Central memory CD8-positive, alpha-beta T cell (primary cell): ENCODE results near the gene HOXC6.

Source experiments
- ATAC-seq: fragments of 150-1000 bp; cut with Tn5 transposase; replicated peaks from 2 replicates; pipeline ENCODE4 v1.10.0; 2022; ENCODE audit warnings: mild to moderate bottlenecking, moderate FRiP score, moderate number of reproducible peaks; ENCODE audit not compliant: poor library complexity, severe bottlenecking; ENCODE audit errors: extremely low read depth
- DNase-seq, 2 donors: peaks; one replicate each; pipeline ENCODE4 v3.0.0; 2021; ENCODE audit warnings: low spot score in 2 of 2
- H3K27ac Mint-ChIP-seq: one replicate; pipeline ENCODE4 v1.8.0; 2022; ENCODE audit warnings: low read depth, mild to moderate bottlenecking, moderate library complexity, mixed read lengths
- H3K27me3 Mint-ChIP-seq: one replicate; pipeline ENCODE4 v1.8.0; 2022; ENCODE audit warnings: mixed read lengths
- H3K36me3 Mint-ChIP-seq: one replicate; pipeline ENCODE4 v1.8.0; 2022; ENCODE audit warnings: mild to moderate bottlenecking, moderate library complexity, mixed read lengths; ENCODE audit not compliant: insufficient read depth
- H3K4me1 Mint-ChIP-seq: one replicate; pipeline ENCODE4 v1.8.0; 2022; ENCODE audit warnings: mixed read lengths
- H3K4me3 Mint-ChIP-seq: one replicate; pipeline ENCODE4 v1.8.0; 2022; ENCODE audit warnings: mild to moderate bottlenecking, moderate library complexity, mixed read lengths
- H3K9me3 Mint-ChIP-seq: one replicate; pipeline ENCODE4 v1.8.0; 2022; ENCODE audit warnings: mixed read lengths

Gene HOXC6

GRCh38 chr12:54017027-54017788 is 11.0 kb upstream of the HOXC6 start:
- peaks cover 49% of the 10 kb centered on the region for H3K27me3 Mint-ChIP-seq
- H3K36me3 Mint-ChIP-seq = peaks cover 15% of the 10 kb centered on the region
- H3K27ac Mint-ChIP-seq = peak overlapping the region; percentile 83
- H3K4me3 Mint-ChIP-seq = peak overlapping the region; percentile 81
- peaks cover 31% of the 10 kb centered on the region for H3K4me1 Mint-ChIP-seq
- H3K9me3 Mint-ChIP-seq = no peaks in the 10 kb centered on the region
- ATAC-seq (peak; percentile 40), DNase-seq (no peak)

- Mint-ChIP-seq H3K4me3 (peak overlapping the region; percentile 81), H3K27me3 (peaks cover 49% of the 10 kb centered on the region), H3K9me3 (no peaks in the 10 kb centered on the region), H3K4me1 (peaks cover 31% of the 10 kb centered on the region), H3K27ac (peak overlapping the region; percentile 83), H3K36me3 (peaks cover 15% of the 10 kb centered on the region)
- DNase-seq = peak; percentile 59 to 84
- ATAC-seq = peak; percentile 92
Measured at GRCh38 chr12:54017878-54018467, 10.3 kb upstream of the HOXC6 start.

DNA sequence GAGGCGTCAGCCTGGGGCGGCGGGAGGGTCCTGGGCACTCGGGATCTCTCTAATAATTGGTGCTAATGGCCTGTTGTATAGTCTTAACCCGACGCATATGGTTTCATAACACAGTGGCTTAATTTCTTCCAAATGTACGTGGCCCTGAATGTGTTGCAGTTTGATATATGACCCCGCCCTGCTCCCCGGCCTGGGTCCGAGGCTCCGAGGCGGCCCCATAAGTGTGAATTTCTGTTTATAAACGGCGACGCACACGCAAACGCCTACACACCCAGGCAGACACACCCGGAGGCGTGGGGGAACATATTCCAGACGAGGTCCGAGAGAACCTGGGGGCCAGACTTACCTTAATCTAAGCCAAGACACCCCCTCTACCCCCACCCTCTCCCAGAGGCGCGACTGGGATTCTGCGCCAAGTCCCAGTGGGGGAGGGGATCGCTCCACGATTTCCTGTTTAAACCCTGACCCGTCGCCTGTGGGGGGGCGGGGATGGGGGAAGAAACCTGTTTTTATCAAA is 9.7 kb upstream of the HOXC6 start:
- H3K27ac Mint-ChIP-seq = peak overlapping the region; percentile 83
- ATAC-seq = no peak
- peaks cover 15% of the 10 kb centered on the region for H3K36me3 Mint-ChIP-seq
- H3K4me3 Mint-ChIP-seq = peak overlapping the region; percentile 81
- H3K4me1 Mint-ChIP-seq = peaks cover 31% of the 10 kb centered on the region
- peaks cover 49% of the 10 kb centered on the region for H3K27me3 Mint-ChIP-seq
- no peaks in the 10 kb centered on the region for H3K9me3 Mint-ChIP-seq
- no peak for DNase-seq

DNA sequence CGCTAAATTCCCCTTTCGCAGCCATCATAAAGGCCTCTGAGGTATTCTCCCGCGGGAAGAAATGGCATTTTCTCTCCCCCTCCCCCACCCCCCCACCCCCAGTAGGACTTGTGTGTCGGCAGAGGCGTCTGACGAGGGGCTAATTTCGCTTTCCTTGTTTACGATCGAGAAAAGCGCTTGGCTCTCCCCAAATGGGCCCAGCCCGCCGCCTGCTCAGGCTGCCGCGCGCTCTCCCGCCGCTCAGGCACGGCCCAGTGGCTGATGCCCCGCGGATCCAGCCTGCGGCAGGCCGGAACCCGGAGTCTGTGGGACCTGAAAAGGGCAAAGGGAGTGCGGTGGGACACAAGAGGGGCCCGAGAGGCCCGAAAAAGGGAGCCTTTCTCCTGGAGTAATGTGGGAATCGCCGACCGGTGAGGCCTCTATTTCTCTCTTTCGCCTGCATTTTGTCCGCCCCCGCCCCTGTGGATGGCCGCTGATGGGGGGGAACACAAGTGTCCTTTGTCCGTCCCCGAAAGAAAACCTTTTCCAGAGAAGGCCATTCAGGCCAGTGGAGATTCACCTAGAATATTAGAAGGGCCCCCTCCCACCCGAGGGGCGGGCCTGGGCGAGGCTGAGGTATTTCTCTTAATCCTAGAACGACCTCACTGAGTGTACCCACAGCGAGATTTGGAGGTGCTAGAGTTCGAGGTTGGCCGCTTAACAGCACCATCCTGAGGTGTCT is 9.0 kb upstream of the HOXC6 start:
- Mint-ChIP-seq H3K36me3 (peaks cover 12% of the 10 kb centered on the region), H3K27ac (peak overlapping the region; percentile 3), H3K4me3 (no peak overlapping the region), H3K27me3 (peaks cover 49% of the 10 kb centered on the region), H3K9me3 (no peaks in the 10 kb centered on the region), H3K4me1 (peaks cover 31% of the 10 kb centered on the region)
- ATAC-seq (no peak), DNase-seq (no peak)

DNA sequence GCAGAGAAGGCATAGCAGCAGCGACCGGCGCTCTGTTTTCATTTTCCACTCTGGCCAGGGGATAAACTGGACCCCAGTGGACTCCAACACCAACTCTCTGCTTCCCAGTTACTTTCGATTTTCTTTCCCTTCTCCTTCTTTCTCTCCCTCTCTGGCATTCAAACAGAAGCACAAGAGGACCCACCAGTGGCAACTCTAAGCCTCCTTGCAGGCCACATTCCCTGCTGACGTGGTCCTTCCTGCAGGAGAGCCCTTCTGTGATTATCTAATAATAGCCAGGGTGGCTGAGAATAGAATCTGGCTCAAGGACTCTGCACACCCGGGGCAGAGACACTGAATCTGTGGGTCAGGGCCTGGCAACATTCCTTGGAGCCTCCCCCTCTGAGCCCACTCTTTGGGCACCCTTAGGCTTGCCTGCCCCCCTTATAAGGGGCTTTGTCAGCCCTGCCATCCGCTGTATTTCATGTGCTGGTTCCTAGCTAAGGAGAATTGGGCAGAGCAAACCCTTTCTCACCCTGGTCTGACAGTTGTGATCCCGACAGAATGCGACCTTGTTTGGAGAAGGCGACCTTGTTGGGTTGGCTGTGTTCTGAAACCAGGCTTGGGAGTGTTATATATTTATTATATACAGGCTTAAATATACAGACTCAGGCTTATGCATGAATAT is 8.2 kb upstream of the HOXC6 start:
- Mint-ChIP-seq H3K9me3 (no peaks in the 10 kb centered on the region), H3K4me1 (peaks cover 25% of the 10 kb centered on the region), H3K27me3 (peaks cover 48% of the 10 kb centered on the region), H3K36me3 (peaks cover 7% of the 10 kb centered on the region), H3K4me3 (peak overlapping the region; percentile 8), H3K27ac (peak overlapping the region; percentile 3)
- ATAC-seq (no peak), DNase-seq (no peak)

DNA sequence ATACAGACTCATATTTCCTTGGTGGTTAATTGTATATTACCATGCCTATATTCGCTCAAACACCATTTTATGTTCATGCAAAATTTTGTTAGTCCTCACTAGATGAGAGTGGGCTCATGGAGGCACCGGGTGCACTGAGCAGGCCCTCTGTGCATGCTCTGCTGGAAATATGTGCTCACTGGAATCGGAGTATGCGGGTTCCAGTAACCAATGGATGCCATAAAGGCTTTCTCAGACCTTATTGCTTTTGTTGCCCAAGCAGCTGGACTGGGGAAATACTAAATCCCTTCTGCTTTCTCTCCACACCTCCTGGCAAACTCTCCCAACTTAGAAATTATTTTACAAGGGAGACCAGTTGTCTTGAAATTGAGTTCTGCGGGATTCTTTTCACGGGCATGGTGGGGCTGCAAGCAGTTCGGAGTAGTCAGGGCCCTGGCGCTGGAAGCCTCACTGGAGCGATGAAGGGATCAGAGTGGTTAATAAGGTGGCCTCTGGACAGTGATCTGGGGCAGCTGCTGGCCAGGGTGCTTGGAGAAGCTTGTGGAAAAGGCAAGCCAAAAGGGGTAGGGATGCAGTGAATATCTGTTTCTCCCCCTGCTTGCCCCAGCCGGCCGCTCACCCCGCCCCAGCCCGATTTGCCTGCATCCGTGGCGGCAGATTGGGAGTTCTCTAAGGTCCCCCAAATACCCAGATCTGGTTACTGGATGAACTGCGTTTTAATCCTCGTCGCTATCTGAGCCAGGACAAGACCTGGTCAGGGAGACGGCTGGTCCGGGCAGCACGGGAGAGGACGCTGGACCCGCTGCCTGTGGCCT is 7.4 kb upstream of the HOXC6 start:
- DNase-seq = no peak
- Mint-ChIP-seq H3K4me1 (peaks cover 23% of the 10 kb centered on the region), H3K4me3 (no peak overlapping the region), H3K36me3 (peaks cover 7% of the 10 kb centered on the region), H3K27ac (no peak overlapping the region), H3K27me3 (peaks cover 49% of the 10 kb centered on the region), H3K9me3 (no peaks in the 10 kb centered on the region)
- ATAC-seq = no peak

DNA sequence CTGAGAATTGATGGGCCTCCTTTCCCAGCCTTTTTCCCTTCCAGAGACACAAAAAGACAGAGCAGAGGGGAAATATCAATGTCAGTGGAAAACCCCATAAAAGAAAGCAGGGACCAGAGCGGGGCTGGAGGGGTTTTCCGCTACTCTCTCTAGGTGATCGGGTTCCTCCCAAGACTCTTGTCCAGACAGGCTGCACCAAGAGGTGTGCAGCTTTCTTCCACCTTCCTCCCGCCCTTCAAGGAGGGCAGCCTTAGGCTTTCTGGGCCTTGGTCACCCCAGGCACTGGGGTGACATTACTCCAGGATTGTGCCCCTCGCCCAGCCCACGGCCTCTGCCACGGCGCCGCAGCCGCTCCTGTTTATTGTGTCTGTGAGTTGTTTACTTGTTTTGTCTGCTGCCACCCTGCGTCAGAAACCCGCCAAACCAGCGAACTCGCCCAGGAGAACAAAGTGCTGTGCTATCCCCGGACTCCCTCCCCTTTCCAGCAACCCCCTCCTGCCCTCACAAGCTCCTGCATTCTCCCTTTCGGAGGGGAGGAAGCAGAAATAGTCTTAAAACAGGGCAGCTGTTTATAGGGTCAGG is 6.7 kb upstream of the HOXC6 start:
- H3K9me3 Mint-ChIP-seq = no peaks in the 10 kb centered on the region
- ATAC-seq (no peak), DNase-seq (no peak)
- no peak overlapping the region for H3K4me3 Mint-ChIP-seq
- no peak overlapping the region for H3K27ac Mint-ChIP-seq
- H3K36me3 Mint-ChIP-seq = peaks cover 7% of the 10 kb centered on the region
- H3K27me3 Mint-ChIP-seq = peaks cover 56% of the 10 kb centered on the region
- peaks cover 23% of the 10 kb centered on the region for H3K4me1 Mint-ChIP-seq

DNA sequence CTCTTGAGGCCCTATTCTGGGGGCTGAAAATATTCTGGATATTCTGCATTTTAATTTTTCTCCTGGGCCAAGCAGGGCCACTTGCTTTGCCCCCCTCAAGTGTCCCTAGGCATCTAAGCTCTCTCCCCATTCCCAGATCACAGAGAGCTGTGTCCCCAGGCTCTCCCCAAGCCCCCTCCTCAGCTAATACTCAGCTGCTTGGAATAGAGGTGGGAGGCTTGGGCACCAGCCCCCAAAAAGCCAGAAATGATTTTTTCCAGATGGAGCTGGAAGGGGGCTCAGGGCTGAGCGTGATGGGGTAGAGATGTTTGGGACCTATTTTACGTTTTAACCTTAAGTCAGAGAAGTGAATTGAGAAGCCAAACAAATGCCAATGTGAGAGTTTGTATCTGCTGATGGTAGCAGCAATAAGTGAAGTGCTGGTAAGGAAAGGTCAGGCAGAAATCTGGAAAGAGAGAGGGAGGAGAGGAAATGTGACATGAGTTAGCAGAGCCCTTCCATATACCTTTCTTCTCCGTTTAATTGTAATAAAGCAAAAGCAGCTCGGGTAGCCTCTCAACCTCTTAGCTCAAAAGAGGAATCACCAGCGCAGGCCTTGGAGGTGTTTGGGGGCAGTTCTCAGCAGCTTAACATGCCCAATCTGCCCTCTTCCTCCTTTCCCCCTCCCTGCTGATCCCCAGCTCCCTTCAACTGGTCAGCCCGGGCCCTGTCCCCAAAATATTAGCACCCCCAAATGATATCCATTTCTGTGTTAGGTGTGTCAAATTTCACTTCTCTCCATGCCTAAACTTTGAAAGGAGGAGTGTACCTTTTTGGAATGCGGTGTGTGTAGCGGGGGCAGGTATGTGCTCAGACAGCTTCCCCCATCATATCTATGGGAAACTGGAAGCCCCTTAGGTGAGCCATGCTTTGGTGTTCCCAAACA is 5.0 kb upstream of the HOXC6 start:
- no peak overlapping the region for H3K4me3 Mint-ChIP-seq

GRCh38 chr12:54024127-54024526 is 4.1 kb upstream of the HOXC6 start:
- peaks cover 9% of the 10 kb centered on the region for H3K4me1 Mint-ChIP-seq
- no peak for DNase-seq
- H3K27ac Mint-ChIP-seq = no peak overlapping the region
- ATAC-seq = no peak
- H3K27me3 Mint-ChIP-seq = peaks cover 83% of the 10 kb centered on the region
- no peaks in the 10 kb centered on the region for H3K9me3 Mint-ChIP-seq
- H3K36me3 Mint-ChIP-seq = peaks cover 1% of the 10 kb centered on the region
- H3K4me3 Mint-ChIP-seq = no peak overlapping the region

More for the DNA sequence above, 5.0 kb upstream of the HOXC6 start:
- Mint-ChIP-seq H3K27ac (no peak overlapping the region), H3K36me3 (peaks cover 1% of the 10 kb centered on the region), H3K9me3 (no peaks in the 10 kb centered on the region), H3K4me1 (peaks cover 9% of the 10 kb centered on the region), H3K27me3 (peaks cover 73% of the 10 kb centered on the region)
- DNase-seq (no peak), ATAC-seq (no peak)

- Mint-ChIP-seq H3K4me3 (no peak overlapping the region), H3K27me3 (peaks cover 89% of the 10 kb centered on the region), H3K27ac (no peak overlapping the region), H3K9me3 (no peaks in the 10 kb centered on the region), H3K4me1 (peaks cover 8% of the 10 kb centered on the region), H3K36me3 (peaks cover 1% of the 10 kb centered on the region)
- DNase-seq (no peak), ATAC-seq (no peak)
Measured at GRCh38 chr12:54024581-54025305, 3.5 kb upstream of the HOXC6 start.
